ENCODE data around the gene RNU7-1.

DNA sequence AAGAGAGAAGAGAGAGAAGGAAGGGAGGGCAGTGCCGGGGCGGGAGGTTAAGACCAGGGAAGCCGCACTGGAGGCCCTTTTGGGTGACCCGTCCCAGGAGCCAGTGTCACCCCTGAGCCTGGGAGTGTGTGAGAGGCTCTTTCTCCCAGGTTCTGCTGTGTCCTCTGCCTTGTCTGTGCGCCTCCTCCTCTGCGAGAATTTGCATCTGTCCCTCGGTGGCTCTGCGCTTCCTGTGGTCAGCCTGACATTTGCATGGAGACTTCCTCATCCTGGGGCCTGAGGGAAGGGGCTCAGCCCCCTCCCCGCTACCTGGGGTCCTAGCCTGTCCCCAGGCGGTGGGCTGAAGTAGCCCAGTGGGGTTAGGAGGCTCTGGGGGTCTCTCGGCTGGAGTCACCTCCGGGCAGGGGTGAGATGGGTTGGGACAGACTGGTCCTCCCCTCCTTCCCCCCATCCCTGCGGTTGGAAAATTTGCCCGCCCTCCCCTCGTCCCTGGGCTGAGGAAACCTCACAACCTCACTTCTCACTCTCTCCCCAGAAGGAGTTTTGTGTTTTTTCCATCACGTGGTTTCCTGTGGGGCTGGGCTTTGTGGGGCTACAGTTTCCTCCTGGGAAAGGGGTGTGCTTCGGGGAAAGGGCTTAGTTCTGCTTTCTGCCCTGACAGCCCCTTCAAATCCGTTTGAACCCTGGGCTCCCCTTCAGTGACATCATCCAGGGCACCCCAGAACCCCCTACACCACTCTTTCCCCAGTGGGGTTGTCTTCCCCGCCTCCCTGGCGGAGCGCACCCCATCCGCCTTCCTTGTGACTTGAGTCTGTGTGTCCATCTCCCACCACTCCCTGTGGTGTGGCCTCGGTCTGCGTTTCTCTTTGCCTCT, 10.1 kb downstream of the RNU7-1 start:
- peak; percentile 83 to 94 (median 90) for TF ChIP-seq POLR2AphosphoS5 (IDR thresholded peaks at IDR 0.05)
- TF ChIP-seq, protein P1, sequence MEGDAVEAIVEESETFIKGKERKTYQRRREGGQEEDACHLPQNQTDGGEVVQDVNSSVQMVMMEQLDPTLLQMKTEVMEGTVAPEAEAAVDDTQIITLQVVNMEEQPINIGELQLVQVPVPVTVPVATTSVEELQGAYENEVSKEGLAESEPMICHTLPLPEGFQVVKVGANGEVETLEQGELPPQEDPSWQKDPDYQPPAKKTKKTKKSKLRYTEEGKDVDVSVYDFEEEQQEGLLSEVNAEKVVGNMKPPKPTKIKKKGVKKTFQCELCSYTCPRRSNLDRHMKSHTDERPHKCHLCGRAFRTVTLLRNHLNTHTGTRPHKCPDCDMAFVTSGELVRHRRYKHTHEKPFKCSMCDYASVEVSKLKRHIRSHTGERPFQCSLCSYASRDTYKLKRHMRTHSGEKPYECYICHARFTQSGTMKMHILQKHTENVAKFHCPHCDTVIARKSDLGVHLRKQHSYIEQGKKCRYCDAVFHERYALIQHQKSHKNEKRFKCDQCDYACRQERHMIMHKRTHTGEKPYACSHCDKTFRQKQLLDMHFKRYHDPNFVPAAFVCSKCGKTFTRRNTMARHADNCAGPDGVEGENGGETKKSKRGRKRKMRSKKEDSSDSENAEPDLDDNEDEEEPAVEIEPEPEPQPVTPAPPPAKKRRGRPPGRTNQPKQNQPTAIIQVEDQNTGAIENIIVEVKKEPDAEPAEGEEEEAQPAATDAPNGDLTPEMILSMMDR (IDR thresholded peaks at IDR 0.05 in 8 of 11, conservative IDR thresholded peaks at IDR 0.05 in 3 of 11), result peak in 2 of 11 experiments; percentile 12 to 33
- TF ChIP-seq POLR2A (IDR thresholded peaks at IDR 0.05), result peak; percentile 20 to 58 (median 28)

All from spleen (tissue), 7 donors.